Keratinocyte (primary cell): ENCODE results near the gene ZNF423. TPM values are rescaled to one million over a fixed set of nuclear protein-coding genes. Genes with fewer than 3 reads are reported as not detected.

Source experiments
- DNase-seq: peaks from one replicate; pipeline ENCODE4 v3.0.0-alpha.2; 2011; ENCODE audit warnings: low read depth, missing footprints, low spot score
- FAIRE-seq: peaks from 2 replicates; lab custom pipeline; 2011; peaks lifted over from hg19 to GRCh38; lab: Jason Lieb, UNC
- H2AFZ ChIP-seq: 2 replicates; pipeline ENCODE4 v1.6.0; 2012; ENCODE audit warnings: low read length, control low read depth, inconsistent platforms; ENCODE audit not compliant: control insufficient read depth
- H3K27ac ChIP-seq: 2 replicates; pipeline ENCODE4 v1.5.1; 2011; ENCODE audit warnings: low read length; ENCODE audit not compliant: control insufficient read depth, insufficient read depth
- H3K27me3 ChIP-seq: 3 replicates; pipeline ENCODE4 v1.6.0; 2011; ENCODE audit warnings: low read length; ENCODE audit not compliant: control insufficient read depth, insufficient read depth; ENCODE audit errors: extremely low read depth
- H3K36me3 ChIP-seq, 2 experiments: 2 replicates in 1 of 2; 3 replicates in 1 of 2; pipeline ENCODE4 v1.5.1; 2011; ENCODE audit warnings: low read length in 2 of 2, mild to moderate bottlenecking in 1 of 2; ENCODE audit not compliant: control insufficient read depth in 2 of 2, insufficient read depth in 2 of 2; ENCODE audit errors: extremely low read depth in 1 of 2
- H3K4me1 ChIP-seq: 3 replicates; pipeline ENCODE4 v1.5.1; 2011; ENCODE audit warnings: low read length; ENCODE audit not compliant: control insufficient read depth, insufficient read depth; ENCODE audit errors: extremely low read depth
- H3K4me2 ChIP-seq: 3 replicates; pipeline ENCODE4 v1.6.0; 2011; ENCODE audit warnings: low read depth, low read length; ENCODE audit not compliant: control insufficient read depth, insufficient read depth; ENCODE audit errors: extremely low read depth
- H3K4me3 ChIP-seq, 3 experiments: fragments of 200-600 bp in 1 of 3; sonication (generic) in 1 of 3; 2 replicates in 2 of 3; 3 replicates in 1 of 3; pipeline ENCODE4 v1.5.1; 2011 to 2016; ENCODE audit warnings: low read length in 3 of 3, mild to moderate bottlenecking in 3 of 3, control low read depth in 2 of 3, inconsistent platforms in 1 of 3, low read depth in 1 of 3, mixed read lengths in 1 of 3, mixed run types in 1 of 3, moderate library complexity in 1 of 3; ENCODE audit not compliant: control insufficient read depth in 2 of 3, insufficient read depth in 2 of 3; ENCODE audit errors: extremely low read depth in 1 of 3
- H3K79me2 ChIP-seq: 2 replicates; pipeline ENCODE4 v1.6.0; 2012; ENCODE audit warnings: low read length; ENCODE audit not compliant: control insufficient read depth, insufficient read depth
- H3K9ac ChIP-seq: 3 replicates; pipeline ENCODE4 v1.6.0; 2011; ENCODE audit warnings: low read length; ENCODE audit not compliant: control insufficient read depth, insufficient read depth; ENCODE audit errors: extremely low read depth
- H3K9me1 ChIP-seq: 3 replicates; pipeline ENCODE4 v1.6.0; 2011; ENCODE audit warnings: low read length; ENCODE audit not compliant: control insufficient read depth, insufficient read depth; ENCODE audit errors: extremely low read depth
- H3K9me3 ChIP-seq: 2 replicates; pipeline ENCODE4 v1.5.1; 2012; ENCODE audit warnings: low read depth, low read length; ENCODE audit not compliant: control insufficient read depth
- H4K20me1 ChIP-seq: 3 replicates; pipeline ENCODE4 v1.6.0; 2011; ENCODE audit warnings: low read length; ENCODE audit not compliant: control insufficient read depth, insufficient read depth; ENCODE audit errors: extremely low read depth
- EZH2 ChIP-seq: IDR thresholded peaks from one replicate; pipeline ENCODE4 v1.6.1; 2012; ENCODE audit warnings: inconsistent platforms, mild to moderate bottlenecking, low read length, moderate library complexity
- dilution Hi-C: fragments of 300-500 bp; cut with MboI; formaldehyde crosslinking; loops from one replicate; pipeline ENCODE4 v1.7.0; 2020; ENCODE audit warnings: low sequenced_read_pairs; ENCODE audit not compliant: extremely low pct_ligation_motif_present
- polyA plus RNA-seq, 5 experiments: library from polyadenylated mRNA; depleted of rRNA in 3 of 5; stranded (reverse) in 3 of 5; stranded (forward) in 1 of 5; unstranded in 1 of 5; fragments of >200 nt; gene quantifications; 1 replicate in 1 of 5; 2 replicates in 3 of 5; 3 replicates in 1 of 5; pipeline versions ENCODE4 v1.2.1 to v1.2.3, GENCODE V29; 2011 to 2012; ENCODE audit warnings: missing spikeins in 2 of 5, low read depth in 1 of 5, low replicate concordance in 1 of 5
- TF ChIP-seq, protein P1 (sequence below), 3 experiments: IDR thresholded peaks in 1 of 3; conservative IDR thresholded peaks in 1 of 3; optimal IDR thresholded peaks in 1 of 3; 2 replicates in 2 of 3; 3 replicates in 1 of 3; pipeline versions ENCODE3 to v1.5.1; 2011; ENCODE audit warnings: low read length in 3 of 3, mild to moderate bottlenecking in 3 of 3, moderate library complexity in 2 of 3, control low read depth in 1 of 3, inconsistent platforms in 1 of 3; ENCODE audit not compliant: insufficient read depth in 2 of 3; ENCODE audit errors: extremely low read depth in 1 of 3

Gene ZNF423
- polyA plus RNA-seq, 1 donor (not counting 4 experiments of a cell fraction or from before 2014, with no cell fraction given): 0.05 TPM

DNA sequence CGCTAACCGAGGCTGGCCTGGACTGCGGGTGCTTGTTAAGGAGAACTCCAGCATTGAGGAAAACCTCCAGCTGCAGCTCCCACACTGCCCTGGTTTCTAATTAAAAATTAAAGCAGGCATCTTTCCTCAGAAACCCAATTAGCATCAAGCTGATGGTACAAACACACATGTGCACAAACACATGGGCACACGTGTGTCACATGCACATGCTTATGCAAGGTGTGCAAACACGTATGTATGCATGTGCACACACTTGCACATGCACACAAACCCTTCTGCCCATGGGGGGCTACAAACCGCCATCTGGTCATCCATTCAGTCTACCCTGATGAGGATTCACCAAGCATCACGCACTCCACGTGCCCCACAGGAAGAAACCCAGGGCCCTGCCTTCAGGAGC lies 182.5 kb downstream of the ZNF423 start:
- H3K79me2 ChIP-seq: no peaks in the 10 kb centered on the region
- H3K9me1 ChIP-seq: no peaks in the 10 kb centered on the region
- DNase-seq: no peak
- no peak overlapping the region for H3K4me3 ChIP-seq
- FAIRE-seq: no peak
- no peak overlapping the region for H3K27ac ChIP-seq
- H3K9ac ChIP-seq: no peak overlapping the region
- TF ChIP-seq, protein P1, sequence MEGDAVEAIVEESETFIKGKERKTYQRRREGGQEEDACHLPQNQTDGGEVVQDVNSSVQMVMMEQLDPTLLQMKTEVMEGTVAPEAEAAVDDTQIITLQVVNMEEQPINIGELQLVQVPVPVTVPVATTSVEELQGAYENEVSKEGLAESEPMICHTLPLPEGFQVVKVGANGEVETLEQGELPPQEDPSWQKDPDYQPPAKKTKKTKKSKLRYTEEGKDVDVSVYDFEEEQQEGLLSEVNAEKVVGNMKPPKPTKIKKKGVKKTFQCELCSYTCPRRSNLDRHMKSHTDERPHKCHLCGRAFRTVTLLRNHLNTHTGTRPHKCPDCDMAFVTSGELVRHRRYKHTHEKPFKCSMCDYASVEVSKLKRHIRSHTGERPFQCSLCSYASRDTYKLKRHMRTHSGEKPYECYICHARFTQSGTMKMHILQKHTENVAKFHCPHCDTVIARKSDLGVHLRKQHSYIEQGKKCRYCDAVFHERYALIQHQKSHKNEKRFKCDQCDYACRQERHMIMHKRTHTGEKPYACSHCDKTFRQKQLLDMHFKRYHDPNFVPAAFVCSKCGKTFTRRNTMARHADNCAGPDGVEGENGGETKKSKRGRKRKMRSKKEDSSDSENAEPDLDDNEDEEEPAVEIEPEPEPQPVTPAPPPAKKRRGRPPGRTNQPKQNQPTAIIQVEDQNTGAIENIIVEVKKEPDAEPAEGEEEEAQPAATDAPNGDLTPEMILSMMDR (optimal IDR thresholded peaks at IDR 0.05 in 1 of 3, IDR thresholded peaks at IDR 0.05 in 1 of 3, conservative IDR thresholded peaks at IDR 0.05 in 1 of 3; ENCODE audit: extremely low read depth in 1 of 3, insufficient read depth in 2 of 3, low read length in 3 of 3): no peak
- TF ChIP-seq EZH2: no peak
- H3K4me2 ChIP-seq: no peak overlapping the region
- no peaks in the 10 kb centered on the region for H3K36me3 ChIP-seq
- no peak overlapping the region for H2AFZ ChIP-seq
- dilution Hi-C loops: no loop called here
- no peaks in the 10 kb centered on the region for H3K9me3 ChIP-seq
- no peaks in the 10 kb centered on the region for H4K20me1 ChIP-seq
- no peaks in the 10 kb centered on the region for H3K27me3 ChIP-seq
- no peaks in the 10 kb centered on the region for H3K4me1 ChIP-seq

DNA sequence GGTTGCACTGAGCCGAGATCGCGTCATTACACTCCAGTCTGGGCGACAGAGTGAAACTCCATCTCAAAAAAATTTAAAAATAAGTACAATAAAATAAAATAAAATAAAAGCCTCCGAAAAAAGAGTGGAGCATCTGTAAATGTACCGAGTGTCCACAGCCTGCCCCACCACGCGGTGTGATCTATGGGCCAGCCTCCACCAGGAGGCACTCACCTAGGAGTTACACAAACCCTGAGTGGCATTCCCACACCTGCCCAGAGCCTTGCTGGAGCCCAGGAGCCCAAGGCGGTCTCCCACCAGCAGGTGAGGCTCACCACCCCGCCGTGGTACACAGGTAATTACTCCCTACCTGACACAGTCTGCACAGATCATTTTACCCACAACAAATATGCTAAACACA lies 183.2 kb downstream of the ZNF423 start:
- H3K4me1 ChIP-seq: no peaks in the 10 kb centered on the region
- H3K4me3 ChIP-seq: no peak overlapping the region
- H3K27me3 ChIP-seq: no peaks in the 10 kb centered on the region
- H3K4me2 ChIP-seq: no peak overlapping the region
- no peak overlapping the region for H3K27ac ChIP-seq
- no peaks in the 10 kb centered on the region for H3K79me2 ChIP-seq
- no peaks in the 10 kb centered on the region for H3K9me3 ChIP-seq
- TF ChIP-seq, protein P1 (optimal IDR thresholded peaks at IDR 0.05 in 1 of 3, IDR thresholded peaks at IDR 0.05 in 1 of 3, conservative IDR thresholded peaks at IDR 0.05 in 1 of 3; ENCODE audit: extremely low read depth in 1 of 3, insufficient read depth in 2 of 3, low read length in 3 of 3): no peak
- no peak for TF ChIP-seq EZH2
- DNase-seq (no peak), FAIRE-seq (no peak)
- dilution Hi-C loops: no loop called here
- no peaks in the 10 kb centered on the region for H3K36me3 ChIP-seq
- H4K20me1 ChIP-seq: no peaks in the 10 kb centered on the region
- H3K9ac ChIP-seq: no peak overlapping the region
- no peak overlapping the region for H2AFZ ChIP-seq
- H3K9me1 ChIP-seq: no peaks in the 10 kb centered on the region
